ENCODE measurements around the gene DGKI.

GRCh38 chr7:137682596-137682995 lies 164.2 kb downstream of the DGKI start:
- TF ChIP-seq IRF2 (CRISPR knock-in tag; IDR thresholded peaks at IDR 0.05; ENCODE audit: borderline replicate concordance, low read depth) (no peak), ZNF121 (CRISPR knock-in tag; IDR thresholded peaks at IDR 0.05) (no peak), PRDM15 (CRISPR knock-in tag; IDR thresholded peaks at IDR 0.05) (no peak), CTCF (IDR thresholded peaks at IDR 0.05) (no peak), TEAD4 (CRISPR knock-in tag; IDR thresholded peaks at IDR 0.05) (no peak)
